ENCODE measurements around the gene C14orf132. TPM values are rescaled to one million over a fixed set of nuclear protein-coding genes. Genes with fewer than 3 reads are reported as not detected.

The C14orf132 gene
- total RNA-seq, 1 donor from 2014 or later, result 0.48 TPM

DNA sequence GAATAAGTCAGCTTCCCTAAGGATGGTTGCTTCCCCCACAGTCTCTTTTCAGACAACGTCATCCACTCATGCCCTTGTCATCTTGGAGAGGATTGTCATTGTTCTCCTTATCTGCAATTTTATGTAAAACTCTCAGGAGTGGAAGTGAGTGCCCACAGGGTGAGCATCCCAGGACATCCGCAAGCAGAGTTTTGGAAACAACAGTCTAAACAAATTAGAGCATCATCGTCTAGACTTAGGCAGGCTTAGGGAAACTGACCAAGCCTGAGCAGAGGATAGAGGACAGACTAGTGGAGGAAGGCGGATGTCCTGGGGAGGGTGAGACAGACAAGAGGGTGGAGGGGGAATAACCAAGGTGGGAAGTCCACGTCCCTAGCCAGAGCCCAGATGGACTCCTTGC lies 101.8 kb downstream of the C14orf132 start:
- intact Hi-C loops (cut with micrococcal nuclease), result no loop called here

Other genes with a start within 250 kb of the C14orf132 start
- gene TUNAR, start 162.5 kb upstream of the C14orf132 start, total RNA-seq, result not detected in 2 replicates
- gene BDKRB2, start 165.5 kb downstream of the C14orf132 start, total RNA-seq, result not detected in 2 replicates
- gene BDKRB1, start 216.8 kb downstream of the C14orf132 start, total RNA-seq, result not detected in 2 replicates

All from T-helper 2 cell treated with Interferon-gamma antibody and Interleukin-4, amounts not matched to agents 100 ng/mL and 5 ng/mL, for 36 hours (primary cell).